ENCODE measurements around the gene ZNF408. TPM values are rescaled to one million over a fixed set of nuclear protein-coding genes. Genes with fewer than 3 reads are reported as not detected.

Gene ZNF408
- total RNA-seq, 1 experiment from 2014 or later: 14.4 TPM

GRCh38 chr11:46743043-46743442, 42.2 kb downstream of the ZNF408 start:
- H2AFZ ChIP-seq (ENCODE audit: low read depth, low read length, poor library complexity, severe bottlenecking): no peak overlapping the region
- RAD21 ChIA-PET (ENCODE audit: low non-redundant PET in 1 of 2, low total read pairs in 2 of 2, uncharacterized antibody in 2 of 2, unreplicated experiment in 2 of 2): no interaction called here
- TF ChIP-seq EZH2 (IDR thresholded peaks at IDR 0.05): no peak
- no peak for TF ChIP-seq ZBTB33 (IDR thresholded peaks at IDR 0.05; ENCODE audit: extremely low read depth, insufficient replicate concordance, low read length)
- TF ChIP-seq JUND (IDR thresholded peaks at IDR 0.05): no peak
- H3K27me3 ChIP-seq (ENCODE audit: insufficient read depth, low read length): no peaks in the 10 kb centered on the region
- ATAC-seq (no peak), DNase-seq (ENCODE audit: low read depth, low spot score) (no peak)
- no TSS peak for BruUV-seq (replicated peaks)
- intact Hi-C loops (cut with micrococcal nuclease): no loop called here
- H3K79me2 ChIP-seq (ENCODE audit: insufficient read depth, low read length): no peaks in the 10 kb centered on the region
- no peaks in the 10 kb centered on the region for H4K20me1 ChIP-seq (ENCODE audit: insufficient read depth)
- no peaks in the 10 kb centered on the region for H3K9me2 ChIP-seq (ENCODE audit: insufficient read depth)
- POLR2A ChIA-PET: no interaction called here
- no peaks in the 10 kb centered on the region for H3K4me1 ChIP-seq (ENCODE audit: control insufficient read depth in 1 of 2, insufficient read depth in 2 of 2, low read length in 2 of 2)
- H3K9me3 ChIP-seq (ENCODE audit: control insufficient read depth in 1 of 2, insufficient read depth in 1 of 2, low read depth in 1 of 2, low read length in 2 of 2): no peaks in the 10 kb centered on the region
- H3K4me2 ChIP-seq (ENCODE audit: low read length): no peak overlapping the region
- H3K36me3 ChIP-seq (ENCODE audit: control insufficient read depth in 1 of 2, insufficient read depth in 2 of 2, low read length in 2 of 2): peaks cover 61 to 68% of the 10 kb centered on the region in 2 experiments
- no peak overlapping the region for H3K27ac ChIP-seq (ENCODE audit: low read depth, low read length)
- H3K9ac ChIP-seq (ENCODE audit: low read length): no peak overlapping the region
- CTCF ChIA-PET: interaction anchor here (0.6 kb wide), 1 partner anchor 550 kb away, joined by 3 read pairs; no protein-coding TSS in a partner anchor
- H3K4me3 ChIP-seq (replicated peaks in 1 of 2; ENCODE audit: low read depth in 1 of 2, low read length in 2 of 2): no peak overlapping the region

- TSS peak; percentile 24 for BruUV-seq (replicated peaks)
- POLR2A ChIA-PET: no interaction called here
- no peak overlapping the region for H3K9ac ChIP-seq (ENCODE audit: low read length)
- H2AFZ ChIP-seq (ENCODE audit: low read depth, low read length, poor library complexity, severe bottlenecking): no peak overlapping the region
- H3K27ac ChIP-seq (ENCODE audit: low read depth, low read length): no peak overlapping the region
- H3K36me3 ChIP-seq (ENCODE audit: control insufficient read depth in 1 of 2, insufficient read depth in 2 of 2, low read length in 2 of 2): peaks cover 63 to 70% of the 10 kb centered on the region in 2 experiments
- H3K9me2 ChIP-seq (ENCODE audit: insufficient read depth): no peaks in the 10 kb centered on the region
- intact Hi-C loops (cut with micrococcal nuclease): no loop called here
- TF ChIP-seq ATF3 (IDR thresholded peaks at IDR 0.05): no peak
- no peaks in the 10 kb centered on the region for H3K79me2 ChIP-seq (ENCODE audit: insufficient read depth, low read length)
- H3K9me3 ChIP-seq (ENCODE audit: control insufficient read depth in 1 of 2, insufficient read depth in 1 of 2, low read depth in 1 of 2, low read length in 2 of 2): no peaks in the 10 kb centered on the region
- RAD21 ChIA-PET (ENCODE audit: low non-redundant PET in 1 of 2, low total read pairs in 2 of 2, uncharacterized antibody in 2 of 2, unreplicated experiment in 2 of 2): no interaction called here
- H3K4me1 ChIP-seq (ENCODE audit: control insufficient read depth in 1 of 2, insufficient read depth in 2 of 2, low read length in 2 of 2): no peaks in the 10 kb centered on the region
- H3K27me3 ChIP-seq (ENCODE audit: insufficient read depth, low read length): no peaks in the 10 kb centered on the region
- CTCF ChIA-PET: no interaction called here
- no peaks in the 10 kb centered on the region for H4K20me1 ChIP-seq (ENCODE audit: insufficient read depth)
- DNase-seq (ENCODE audit: low read depth, low spot score) (no peak), ATAC-seq (no peak)
- no peak overlapping the region for H3K4me3 ChIP-seq (replicated peaks in 1 of 2; ENCODE audit: low read depth in 1 of 2, low read length in 2 of 2)
- no peak overlapping the region for H3K4me2 ChIP-seq (ENCODE audit: low read length)
Observed at GRCh38 chr11:46743693-46744339, 43.0 kb downstream of the ZNF408 start.

Data from HCT116 (cell line).